Measurements from ENCODE around the gene ERFL.

ERFL gene

DNA sequence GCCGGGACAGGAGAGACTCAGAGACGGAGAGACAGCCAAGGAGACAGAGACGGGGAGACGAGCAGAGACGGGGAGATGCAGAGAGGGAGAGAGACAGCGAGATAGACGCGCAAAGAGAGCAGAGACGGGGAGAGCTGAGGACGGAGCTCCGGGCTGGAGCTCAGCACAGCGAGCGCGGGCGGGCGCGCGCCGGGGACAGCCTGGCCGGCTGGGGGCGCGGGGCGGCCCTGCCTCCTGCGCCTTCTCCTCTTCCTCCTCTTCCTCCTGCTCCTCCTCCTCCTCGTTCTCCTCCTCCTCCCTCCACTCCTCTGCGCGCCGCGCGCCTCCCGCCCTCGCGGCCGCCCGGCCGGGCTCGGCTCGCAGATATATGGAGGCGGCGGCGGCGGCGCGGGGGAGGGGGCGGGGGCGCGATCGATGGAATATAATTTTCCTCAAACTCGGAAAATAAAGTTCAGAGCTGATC lies at the start of gene ERFL:
Gene ERFL (minus strand): TSS at position 229 of the 463 bp plus-strand sequence. CDS start 15,530 bp downstream, outside the sequence.
- DNase-seq (ENCODE audit: low read depth): peak; percentile 39

DNA sequence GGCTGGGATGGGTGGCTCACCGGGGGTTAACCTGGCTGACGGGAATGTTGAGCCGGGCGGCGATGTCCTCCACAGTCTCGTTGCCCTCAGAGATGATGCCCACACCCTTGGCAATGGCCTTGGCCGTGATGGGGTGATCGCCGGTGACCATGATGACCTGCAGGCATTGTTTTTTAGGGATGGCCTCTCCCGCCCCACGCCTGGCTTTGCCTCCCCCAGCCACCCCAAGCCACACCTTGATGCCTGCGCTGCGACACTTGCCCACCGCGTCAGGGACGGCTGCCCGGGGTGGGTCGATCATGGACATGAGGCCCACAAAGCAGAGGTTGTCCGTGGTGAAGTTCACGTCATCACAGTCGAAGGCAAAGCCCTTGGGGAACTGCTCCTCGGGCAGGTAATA lies 49.7 kb upstream of the ERFL start:
- DNase-seq (ENCODE audit: low read depth): no peak

DNA sequence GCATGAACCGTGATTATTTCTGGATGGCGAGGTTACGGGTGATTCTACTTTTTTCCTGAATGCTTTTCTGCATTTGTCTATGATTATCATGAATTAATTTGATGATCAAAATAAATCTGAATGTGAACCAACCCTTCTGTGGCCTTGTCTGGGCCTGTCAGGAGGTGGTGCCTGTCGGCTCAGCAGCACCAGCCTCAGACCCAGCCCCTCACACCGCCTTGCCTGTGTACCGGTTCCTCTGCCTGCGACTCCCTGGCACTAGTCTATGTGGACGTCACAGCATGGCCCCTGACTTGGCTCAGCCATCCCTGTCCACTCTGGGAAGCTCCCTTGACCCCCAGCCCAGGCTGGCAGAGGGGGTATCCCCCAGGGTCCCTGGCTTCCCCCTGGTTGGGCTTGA lies 46.4 kb upstream of the ERFL start:
- no peak for DNase-seq (ENCODE audit: low read depth)

DNA sequence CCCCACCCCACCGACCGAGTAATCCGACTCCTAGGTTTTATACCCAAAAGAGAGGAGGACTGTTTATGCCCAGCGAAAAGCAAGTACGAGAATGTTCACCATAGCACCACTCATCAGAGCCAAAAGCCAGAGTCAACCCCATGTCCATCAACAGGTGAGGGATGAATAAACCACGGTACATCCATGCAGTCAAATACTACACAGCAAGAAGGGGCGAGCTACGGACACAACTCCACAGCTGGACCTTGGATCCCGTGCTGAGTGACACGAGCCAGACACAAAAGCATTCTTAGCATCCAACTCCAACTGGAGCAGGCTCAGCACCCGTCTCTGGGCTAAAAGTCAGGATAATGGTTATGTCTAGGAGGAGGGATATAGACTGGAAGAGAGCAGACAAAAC lies 43.1 kb upstream of the ERFL start:
- no peak for DNase-seq (ENCODE audit: low read depth)

DNA sequence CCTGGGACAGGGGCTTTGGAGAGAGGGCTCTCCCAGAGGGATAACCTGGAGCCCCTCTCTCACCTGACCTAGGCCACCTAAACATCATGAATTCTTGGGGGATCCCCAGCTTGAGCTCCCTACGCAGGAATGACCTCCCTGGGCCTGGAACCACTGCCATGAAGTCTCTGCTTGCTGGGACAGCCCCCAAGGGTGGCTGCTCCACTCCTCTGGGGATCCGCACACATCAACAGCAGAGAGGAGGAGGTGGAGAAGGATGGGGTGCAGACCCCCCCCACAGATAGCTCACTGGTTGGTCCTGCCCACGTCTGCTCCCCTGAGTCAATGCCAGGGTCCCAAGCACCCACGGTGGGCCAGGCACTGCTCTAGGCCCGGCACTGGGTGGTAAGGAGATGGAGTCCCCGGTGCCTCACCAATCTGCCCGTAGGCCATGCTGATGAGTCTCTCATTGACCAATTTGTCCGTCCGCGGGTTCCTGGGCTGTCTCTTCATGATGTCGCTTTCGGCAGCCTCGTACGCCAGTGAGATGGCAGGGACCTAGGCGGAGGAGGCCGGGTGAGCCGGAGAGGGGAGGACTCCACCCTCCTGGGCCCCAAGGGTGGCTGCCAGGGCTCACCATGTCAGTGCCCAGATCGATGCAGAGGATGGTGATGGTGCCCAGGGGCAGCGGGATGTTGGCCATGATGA lies 41.7 kb upstream of the ERFL start:
- no peak for DNase-seq (ENCODE audit: low read depth)

DNA sequence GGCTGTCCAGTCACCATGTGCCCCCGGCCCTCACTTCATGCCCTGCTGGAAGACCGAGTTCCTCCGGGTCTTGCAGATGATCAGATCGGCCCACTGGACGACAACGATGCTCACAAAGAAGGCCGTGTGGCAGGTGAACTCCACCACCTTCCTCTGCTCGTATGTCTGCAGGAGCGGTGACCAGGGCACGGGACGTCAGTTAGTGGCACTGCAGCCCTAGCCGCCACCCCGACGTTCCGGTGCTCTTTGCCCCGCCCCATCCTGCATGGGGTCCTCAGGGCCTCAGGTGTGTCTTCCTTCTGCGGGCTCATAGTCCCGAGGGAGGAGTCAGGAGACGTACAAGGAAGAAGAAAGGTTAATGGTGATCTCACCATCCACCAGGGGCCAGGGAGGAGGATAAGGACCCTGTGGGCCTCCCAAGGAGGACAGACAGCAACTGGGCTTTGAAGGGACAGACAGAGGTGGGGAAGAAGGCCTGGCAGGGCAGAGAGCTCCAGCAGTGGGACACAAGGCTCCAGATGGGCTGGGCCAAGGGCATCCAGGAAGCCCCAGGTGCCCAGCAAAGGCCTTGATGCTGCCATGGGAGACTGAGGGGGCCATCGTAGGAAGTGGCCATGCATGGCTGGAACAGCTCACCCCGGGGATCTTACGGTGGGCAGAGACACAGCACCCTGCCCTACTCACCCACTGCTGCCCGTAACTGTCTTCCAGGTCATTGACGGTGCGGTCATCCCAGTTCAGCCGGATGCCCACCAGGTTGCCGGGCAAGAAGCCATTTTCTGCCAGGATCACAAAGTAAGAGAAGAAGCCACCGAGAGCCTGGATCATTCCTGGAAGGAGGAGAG lies 40.7 kb upstream of the ERFL start:
- DNase-seq (ENCODE audit: low read depth): no peak

DNA sequence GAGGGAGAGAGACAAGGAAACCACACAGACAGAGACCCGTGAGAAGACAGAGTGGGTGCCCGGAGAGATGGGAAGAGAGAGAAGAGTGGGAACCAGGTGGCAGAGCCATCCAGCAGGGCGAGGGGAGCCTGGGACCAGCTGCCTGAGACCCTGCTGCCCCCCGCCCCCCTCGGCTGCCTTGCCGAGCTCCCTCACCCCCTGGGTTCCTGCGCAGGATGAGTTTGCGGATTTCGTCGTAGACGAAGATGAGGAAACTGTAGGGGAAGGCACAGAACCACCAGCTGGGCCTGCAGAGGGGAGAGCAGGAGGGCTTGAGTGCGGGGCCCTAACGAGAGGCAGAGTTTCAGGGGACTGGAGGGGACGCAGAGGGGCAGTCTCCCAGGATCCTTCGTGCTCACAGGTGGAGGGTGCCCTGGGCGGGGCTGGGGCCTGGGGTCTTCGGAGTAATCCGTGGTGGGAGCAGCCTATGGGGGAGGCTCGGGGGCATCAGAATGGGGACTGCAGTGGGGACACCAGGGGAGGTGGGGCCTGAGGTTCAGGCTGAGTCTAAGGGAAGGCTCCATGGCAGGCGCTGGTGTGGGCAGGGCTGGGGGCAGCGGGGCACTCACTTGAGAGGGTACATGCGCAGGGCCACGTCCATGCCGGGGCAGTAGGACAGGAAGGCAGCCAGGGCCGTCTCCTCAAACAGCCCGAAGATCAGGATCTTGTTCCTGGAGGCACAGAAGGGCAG lies 39.0 kb upstream of the ERFL start:
- no peak for DNase-seq (ENCODE audit: low read depth)

DNA sequence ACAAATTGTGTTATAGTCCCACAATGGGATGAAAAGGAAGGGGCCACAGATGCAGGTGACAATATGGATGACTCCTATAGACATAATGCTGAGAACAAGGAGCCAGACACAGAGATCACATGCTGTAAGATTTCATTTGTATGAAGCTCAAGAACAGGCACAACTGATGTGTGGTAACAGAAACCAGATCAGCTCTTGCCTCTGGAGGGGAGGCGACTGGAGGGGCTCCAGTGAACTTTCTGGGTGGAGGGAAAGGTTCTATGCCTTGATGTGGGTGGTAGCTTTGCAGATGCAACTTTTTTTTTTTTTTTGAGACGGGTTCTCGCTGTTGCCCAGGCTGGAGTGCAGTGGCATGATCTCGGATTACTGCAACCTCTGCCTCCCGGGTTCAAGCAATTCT lies 36.9 kb upstream of the ERFL start:
- no peak for DNase-seq (ENCODE audit: low read depth)

DNA sequence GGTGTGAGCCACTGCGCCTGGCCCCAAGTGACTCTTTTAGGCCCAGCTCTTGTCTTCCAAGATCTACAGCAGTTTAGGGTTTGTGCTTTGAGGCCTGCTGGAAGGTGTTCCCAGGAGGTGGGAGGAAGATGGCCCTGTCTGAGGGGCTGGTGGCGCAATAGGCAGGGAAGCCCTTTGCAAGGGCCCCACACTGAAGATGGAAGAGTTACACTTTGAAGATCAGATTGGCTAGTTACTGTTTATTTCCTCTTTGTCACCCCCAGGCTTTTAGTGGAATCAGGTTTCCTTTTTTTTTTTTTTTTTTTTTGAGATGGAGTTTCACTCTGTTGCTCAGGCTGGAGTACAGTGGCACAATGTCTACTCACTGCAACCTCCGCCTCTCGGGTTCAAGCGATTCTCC lies 32.7 kb upstream of the ERFL start:
- no peak for DNase-seq (ENCODE audit: low read depth)

DNA sequence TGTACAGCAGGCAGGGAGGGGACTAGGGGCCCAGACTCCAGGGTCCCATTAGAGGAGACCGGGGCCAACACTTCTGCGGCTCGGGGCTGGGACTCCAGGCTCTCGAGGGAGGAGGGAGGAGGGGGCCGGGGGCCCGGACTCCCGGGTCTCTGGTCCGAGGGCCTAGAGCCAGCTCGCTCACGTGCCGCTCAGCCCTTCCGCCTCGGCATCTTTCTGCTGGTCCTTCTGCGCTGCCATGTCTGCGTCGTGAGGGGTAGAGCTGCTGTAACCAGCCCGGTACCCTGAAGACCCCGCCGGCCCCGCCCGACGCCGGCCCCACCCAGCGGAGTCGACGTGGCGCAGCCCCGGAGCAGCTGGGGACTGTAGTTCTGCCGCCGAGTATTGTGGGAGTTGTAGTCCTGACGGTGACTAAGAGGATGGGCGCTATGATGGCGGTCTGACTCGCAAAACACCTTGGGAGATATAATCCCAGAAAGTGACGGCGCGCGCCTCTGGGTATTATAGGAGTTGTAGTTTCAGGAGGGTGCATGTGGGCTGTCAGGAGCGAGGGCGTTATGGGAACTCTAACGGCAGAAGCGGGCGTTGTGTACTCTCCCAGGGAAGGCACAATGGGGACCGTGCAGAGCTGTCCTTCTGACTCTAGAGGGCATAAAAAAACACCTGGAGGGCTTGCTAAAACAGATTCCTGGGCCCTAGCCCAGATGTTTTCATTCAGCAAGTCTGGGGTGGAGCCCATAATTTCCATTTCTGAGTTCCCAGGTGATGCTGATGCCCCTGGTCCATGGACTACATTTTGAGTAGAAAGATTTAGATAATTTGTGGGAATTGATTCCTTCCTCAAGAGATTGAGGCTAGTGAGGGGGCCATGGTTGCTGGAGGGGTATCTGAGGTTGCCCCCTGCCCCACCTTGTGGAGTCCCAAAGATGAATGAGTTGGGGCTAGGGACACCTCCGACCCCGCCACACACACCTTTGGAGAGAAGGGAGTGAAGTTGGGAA lies 31.1 kb upstream of the ERFL start, which contains the start of gene RABAC1:
Gene RABAC1 (minus strand): TSS at position 266 of the 998 bp plus-strand sequence. CDS start 29 bp downstream, at position 237.
- peak; percentile 83 for DNase-seq (ENCODE audit: low read depth)

DNA sequence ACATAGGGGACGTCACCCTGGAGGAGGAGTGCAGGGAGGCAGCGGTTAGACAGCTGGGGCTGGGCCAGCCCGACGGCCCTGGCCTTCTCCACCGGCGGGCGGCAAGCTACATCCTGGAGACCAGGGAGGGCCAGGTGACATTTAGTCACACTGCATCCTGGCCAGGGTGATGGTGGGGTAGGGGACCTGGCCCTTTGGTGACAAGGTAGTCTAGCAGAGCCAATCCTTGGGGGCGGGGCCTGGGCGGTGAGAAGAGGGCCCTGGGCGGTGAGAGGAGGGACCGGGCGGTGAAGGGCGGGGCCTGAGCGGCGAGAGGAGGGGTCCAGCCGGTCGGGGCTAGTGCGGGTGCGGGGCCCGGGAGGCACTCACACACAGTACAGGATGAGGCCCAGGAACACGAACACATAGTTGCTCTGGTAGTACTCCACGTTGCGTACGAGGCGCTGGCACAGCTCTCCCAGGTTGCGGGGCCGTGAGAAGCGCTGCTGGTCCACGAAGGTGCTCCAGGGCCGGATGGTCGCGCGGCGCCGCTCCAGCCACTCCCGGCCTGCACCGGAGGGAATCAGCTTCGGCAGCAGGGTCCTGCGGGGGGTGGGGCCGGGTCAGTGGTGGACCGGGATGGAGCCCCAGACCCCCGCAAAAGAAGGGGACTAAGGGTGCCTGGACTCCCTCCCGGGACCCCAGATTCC lies 30.3 kb upstream of the ERFL start:
- DNase-seq (ENCODE audit: low read depth): peak; percentile 74

DNA sequence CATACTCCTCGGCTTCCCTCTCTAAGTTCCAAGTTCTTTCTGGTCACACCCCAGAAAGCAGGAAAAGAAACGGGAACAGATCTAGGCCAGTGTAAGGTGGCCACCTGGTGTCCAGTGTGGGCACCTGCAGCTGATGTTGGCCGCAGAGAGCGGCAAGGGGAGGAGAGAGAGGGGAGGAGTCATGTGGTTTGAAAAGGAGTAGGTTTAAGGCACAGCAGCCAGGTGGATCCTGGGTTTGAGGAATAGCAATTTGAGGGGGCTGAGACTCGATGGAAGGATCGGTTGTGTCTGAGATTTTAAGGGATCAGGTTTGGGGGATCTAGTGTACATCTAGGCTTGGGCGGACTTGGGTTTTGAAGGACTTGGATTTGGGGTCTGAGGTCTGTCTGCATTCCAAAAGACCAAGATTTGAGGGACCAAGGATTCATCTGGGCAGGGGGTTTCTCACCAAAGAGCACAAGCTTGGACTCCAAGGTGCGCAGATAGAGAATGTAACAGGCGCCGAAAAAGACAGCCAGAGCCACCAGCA lies 29.7 kb upstream of the ERFL start:
- no peak for DNase-seq (ENCODE audit: low read depth)

DNA sequence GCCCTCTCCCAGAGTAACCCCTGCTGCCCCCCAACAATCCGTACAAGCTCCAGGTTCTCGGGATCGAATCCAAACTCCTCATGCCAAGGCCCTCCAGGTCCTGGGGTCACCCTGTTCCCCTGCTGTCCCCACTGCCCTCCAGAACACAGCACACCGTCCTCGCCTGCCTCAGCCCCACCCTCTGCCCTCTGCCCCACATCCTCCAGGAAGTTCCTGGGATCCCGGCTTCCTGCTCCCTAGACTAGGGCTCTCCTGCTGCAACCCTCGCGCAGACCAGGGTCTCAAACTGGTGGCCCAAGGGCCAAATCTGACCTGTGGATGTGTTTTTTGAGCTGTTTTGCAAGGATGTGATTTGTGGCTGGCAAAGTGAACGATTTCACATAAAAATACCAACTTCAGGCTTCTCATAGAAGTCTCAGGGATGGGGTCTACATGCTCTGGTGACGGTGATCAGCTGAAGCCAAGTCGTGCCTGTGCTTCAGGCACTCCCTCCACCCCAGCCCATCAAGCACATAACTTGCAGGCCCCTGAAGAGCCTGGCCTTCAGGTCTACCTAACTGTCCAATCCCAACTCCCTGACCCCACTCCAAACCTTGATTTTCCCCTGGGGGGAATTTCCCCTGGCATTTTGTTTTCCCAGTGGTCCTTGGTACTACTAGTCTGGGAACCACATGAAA lies 29.1 kb upstream of the ERFL start:
- no peak for DNase-seq (ENCODE audit: low read depth)

DNA sequence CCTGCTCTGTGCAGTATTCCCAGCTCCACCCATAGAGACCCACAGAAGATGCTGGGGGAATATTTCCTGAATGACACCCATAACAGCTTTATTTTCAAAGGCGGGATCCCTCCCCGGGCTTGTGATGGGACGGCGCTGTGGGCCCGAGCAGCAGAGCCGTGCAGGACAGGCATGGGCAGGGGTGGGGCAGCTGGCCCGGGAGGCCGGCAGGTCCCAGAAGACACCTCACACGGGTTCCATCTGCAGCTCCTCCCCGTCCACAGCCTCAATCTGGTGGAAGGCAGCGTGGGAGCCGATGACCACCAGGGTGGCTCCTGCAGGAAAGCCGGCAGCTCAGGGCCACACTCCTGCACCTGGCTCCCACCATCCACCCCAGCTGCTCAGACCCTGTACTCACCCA lies 28.4 kb upstream of the ERFL start:
- no peak for DNase-seq (ENCODE audit: low read depth)

DNA sequence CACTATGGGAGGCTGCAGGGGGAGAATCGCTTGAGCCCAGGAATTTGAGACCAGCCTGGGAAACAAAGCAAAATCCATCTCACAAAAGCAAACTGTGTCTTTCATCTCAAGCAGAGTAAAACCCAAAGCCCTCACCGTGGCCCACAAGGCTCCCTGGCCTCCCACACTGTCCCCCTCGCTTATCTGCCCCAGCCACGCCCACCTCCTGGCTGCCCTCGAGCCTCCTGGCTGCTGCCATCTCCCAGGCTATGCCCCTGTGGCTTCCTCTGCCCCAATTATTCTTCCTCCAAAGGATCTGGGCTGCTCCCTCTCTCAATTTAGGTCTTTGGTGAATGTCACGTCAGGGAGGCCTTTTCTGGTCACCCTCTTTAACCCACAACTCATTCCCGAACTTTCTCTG lies 27.3 kb upstream of the ERFL start:
- no peak for DNase-seq (ENCODE audit: low read depth)

DNA sequence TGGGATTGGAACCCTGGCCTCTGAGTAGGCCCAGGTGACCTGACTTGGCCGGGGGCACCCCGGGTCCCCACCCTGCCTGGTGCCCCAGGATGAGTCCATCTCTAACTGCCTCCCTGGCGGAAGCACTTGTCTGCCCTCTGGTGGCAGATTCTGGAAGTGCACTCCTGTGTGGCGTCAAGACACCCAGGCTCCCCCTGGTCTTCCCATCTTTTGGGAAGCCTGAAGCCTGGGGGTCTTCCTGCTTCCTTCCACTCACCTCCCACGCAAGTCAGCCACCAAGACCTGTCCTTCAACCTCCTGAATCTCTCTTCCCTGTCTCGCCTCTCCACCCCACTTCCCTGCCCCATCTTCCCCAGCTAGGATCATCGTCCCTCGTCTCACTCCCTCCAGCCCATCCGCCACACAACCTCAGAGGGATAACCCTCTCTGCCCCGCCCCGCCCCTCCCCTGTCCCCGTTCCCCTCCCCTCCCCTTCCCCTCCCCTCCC lies 23.5 kb upstream of the ERFL start:
- DNase-seq (ENCODE audit: low read depth): peak; percentile 81

DNA sequence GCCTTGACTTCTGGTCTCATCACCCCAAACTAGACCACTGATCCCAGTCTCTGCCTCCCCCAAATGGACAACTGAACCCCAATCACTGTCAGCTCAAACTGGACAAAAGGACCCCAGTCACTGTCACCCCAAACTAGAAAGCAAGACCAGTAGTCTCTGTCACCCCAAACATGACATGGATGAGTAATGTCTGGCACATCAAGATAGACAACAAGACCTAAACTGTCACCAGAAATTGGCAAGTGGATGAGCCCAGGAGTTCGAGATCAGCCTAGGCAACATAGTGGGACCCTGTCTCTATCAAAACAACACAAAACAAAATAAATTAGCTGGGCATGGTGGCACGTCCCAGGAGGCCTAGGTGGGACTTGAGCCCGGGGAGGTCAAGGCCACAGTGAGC lies 18.8 kb upstream of the ERFL start:
- DNase-seq (ENCODE audit: low read depth): no peak

DNA sequence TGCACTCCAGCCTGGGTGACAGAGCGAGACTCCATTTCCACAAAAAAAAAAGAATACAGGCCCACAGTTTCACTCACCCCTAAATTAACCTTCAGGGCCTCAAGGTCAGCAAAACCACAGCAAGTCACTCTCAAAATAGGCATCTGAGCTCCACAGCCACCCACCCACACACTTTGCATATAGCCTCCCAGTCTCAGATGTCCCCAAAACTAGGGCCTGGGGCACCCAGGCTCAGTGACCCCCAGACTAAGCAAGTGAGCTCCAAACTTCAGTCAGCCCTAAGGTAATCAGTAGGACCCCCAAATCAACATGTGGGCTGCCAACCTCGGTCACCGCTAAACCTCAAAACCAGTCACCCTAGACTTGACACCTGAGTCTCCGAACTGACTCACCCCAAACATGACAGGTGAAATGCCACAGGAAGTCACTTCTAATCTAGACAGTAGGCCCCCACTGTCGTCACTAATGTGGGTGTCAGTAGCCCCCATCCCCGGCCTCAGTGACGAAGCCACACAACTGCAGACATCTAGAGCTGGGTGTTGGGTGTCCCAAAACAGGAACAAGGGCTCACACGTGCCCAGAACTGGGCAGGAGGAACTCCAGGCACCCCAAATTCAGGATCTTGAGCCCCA lies 17.0 kb upstream of the ERFL start:
- peak; percentile 90 for DNase-seq (ENCODE audit: low read depth)

DNA sequence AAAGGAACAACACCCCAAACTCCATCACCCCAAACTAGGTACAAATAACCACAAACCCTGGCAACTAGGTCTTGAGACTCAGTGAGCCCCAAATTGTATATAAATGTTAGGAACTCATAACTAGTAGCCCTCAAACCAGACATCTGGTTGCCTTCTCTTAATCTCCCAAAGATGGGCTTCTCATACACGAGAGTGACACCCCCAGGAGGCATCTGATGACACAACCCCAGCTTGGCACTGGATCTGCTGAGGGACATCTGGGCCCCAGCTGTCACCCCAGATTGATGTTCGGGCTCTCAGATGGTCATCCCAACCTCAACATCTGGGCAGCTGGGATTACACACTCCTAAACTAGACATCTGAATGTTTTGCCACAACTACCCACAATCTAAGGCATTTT lies 16.1 kb upstream of the ERFL start:
- no peak for DNase-seq (ENCODE audit: low read depth)
